ENCODE measurements around the gene HTR1E.

Gene HTR1E

DNA sequence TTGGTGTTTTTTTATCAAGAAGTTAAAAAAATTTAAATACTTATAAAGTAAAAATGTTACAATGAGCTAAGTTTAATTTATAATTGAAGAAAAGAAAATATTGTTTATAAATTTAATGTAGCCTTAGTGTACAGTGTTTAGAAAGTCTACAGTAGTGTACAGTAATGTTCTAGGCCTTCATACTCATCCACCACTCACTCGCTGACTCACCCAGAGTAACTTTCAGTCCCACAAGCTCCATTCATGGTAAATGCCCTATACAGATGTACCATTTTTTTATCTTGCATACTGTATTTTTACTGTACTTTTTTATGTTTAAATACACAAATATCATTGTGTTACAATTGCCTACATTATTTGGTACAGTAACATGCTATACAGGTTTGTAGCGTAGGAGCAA, 26.0 kb downstream of the HTR1E start:
- TF ChIP-seq CTCF (IDR thresholded peaks at IDR 0.05) = no peak

DNA sequence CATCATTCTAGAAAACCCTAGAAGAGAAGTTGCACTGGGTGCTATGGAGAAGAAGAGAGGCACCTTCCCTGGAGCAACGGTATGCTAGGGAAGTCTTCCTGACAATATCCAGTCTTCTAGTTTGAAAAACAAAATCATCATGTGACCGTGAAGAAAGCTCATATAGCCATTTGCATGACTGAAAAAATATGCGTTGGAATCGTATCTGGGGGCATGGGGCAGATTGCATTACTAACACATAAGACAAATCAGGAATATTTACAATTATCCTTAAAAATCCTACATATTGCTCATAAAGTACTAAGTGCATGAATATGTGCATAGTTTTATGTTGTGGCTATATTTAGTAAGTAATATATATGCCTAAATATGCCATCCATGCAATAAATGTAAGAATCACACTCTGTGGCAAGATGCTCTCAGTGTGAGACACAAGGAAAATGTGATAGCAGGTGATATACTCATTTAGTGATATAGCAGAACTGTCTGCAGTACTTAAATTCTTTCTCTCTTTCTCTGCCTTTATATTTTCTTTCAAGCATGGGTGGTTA, 26.8 kb downstream of the HTR1E start:
- no peak for TF ChIP-seq CTCF (IDR thresholded peaks at IDR 0.05)

- no peak for TF ChIP-seq CTCF (IDR thresholded peaks at IDR 0.05)
Measured at GRCh38 chr6:86966271-86966670, 28.9 kb downstream of the HTR1E start.

- no peak for TF ChIP-seq CTCF (IDR thresholded peaks at IDR 0.05)
Measured at GRCh38 chr6:86969573-86969972, 32.2 kb downstream of the HTR1E start.

DNA sequence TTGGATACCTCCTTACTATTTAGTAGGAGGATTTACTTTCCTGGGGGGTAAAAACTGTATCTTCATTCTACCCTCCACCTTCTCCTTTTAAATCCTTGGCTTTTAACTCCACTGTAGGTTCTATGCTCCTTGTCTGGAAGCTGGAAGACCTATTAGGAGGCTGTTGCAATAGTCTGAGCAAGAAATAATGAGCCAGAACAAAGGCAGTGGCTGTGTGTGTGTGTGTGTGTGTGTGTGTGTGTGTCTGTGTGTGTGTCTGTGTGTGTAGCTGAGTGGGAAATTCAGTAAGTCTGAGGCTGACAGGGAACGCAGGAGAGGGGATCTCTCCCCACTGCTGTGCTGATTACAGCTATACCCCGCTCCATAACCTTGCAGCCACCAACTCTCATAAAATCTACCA, 35.8 kb downstream of the HTR1E start:
- TF ChIP-seq CTCF (IDR thresholded peaks at IDR 0.05) = no peak

- TF ChIP-seq CTCF (IDR thresholded peaks at IDR 0.05) = no peak
Measured at GRCh38 chr6:86978251-86978650, 40.9 kb downstream of the HTR1E start.

- no peak for TF ChIP-seq CTCF (IDR thresholded peaks at IDR 0.05)
Measured at GRCh38 chr6:87001494-87001893, 64.2 kb downstream of the HTR1E start.

DNA sequence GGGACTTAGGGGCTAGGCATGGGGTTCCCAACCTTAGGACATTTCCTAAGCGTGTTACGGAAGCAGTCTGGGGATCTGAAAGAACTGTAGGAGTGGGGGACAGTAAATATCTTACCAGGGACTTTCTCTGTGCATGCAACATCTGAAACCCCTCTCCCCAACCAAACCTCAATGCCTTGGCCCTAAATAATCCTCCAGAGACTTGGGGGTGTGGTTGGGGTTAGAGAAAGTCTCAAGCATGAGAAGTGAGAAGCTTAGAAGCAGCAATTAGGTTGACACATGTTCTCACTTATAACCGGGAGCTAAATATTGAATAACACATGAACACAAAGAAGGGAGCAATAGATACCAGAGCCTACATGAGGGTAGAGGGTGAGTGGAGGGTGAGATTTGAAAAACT, 74.7 kb downstream of the HTR1E start:
- TF ChIP-seq CTCF (IDR thresholded peaks at IDR 0.05) = no peak

Measured in LNCAP (cell line).